C4-2B (cell line): ENCODE data around the gene ACVR1B.

Experiments used
- ZFX ChIP-seq: fragments of 450-650 bp; IDR thresholded peaks from 2 replicates; pipeline ENCODE4 v1.6.1; 2017
- TF ChIP-seq, protein P1 (sequence below): fragments of 450-650 bp; conservative IDR thresholded peaks from 2 replicates; pipeline ENCODE4 v1.5.1; 2017; ENCODE audit warnings: mild to moderate bottlenecking

DNA sequence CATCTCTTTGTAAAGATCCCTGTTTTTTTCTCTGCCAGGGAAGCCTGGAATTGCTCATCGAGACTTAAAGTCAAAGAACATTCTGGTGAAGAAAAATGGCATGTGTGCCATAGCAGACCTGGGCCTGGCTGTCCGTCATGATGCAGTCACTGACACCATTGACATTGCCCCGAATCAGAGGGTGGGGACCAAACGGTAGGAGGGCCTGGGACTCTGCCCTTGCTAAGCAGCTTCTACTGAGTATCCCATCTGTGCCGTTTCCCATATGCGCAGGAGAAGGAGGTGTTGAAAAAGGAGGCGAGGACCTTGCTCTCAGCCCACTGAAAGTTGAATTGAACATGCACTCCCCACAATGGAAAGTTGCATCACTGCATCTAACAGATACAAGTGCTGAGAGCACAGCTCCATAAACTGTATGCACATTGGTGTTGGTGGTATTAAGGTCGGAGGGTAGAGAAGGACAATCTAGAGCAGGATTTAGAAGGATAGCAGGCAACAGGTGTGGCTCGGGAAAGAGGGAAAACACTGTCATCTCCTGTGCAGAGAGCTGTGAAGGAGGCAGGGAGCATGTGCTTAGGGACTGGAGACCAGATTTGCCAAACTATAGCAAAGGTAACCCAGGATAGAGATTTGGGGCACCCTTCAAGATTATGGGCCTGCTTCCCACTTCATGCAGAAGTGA lies 33.8 kb downstream of the ACVR1B start:
- TF ChIP-seq, protein P1, sequence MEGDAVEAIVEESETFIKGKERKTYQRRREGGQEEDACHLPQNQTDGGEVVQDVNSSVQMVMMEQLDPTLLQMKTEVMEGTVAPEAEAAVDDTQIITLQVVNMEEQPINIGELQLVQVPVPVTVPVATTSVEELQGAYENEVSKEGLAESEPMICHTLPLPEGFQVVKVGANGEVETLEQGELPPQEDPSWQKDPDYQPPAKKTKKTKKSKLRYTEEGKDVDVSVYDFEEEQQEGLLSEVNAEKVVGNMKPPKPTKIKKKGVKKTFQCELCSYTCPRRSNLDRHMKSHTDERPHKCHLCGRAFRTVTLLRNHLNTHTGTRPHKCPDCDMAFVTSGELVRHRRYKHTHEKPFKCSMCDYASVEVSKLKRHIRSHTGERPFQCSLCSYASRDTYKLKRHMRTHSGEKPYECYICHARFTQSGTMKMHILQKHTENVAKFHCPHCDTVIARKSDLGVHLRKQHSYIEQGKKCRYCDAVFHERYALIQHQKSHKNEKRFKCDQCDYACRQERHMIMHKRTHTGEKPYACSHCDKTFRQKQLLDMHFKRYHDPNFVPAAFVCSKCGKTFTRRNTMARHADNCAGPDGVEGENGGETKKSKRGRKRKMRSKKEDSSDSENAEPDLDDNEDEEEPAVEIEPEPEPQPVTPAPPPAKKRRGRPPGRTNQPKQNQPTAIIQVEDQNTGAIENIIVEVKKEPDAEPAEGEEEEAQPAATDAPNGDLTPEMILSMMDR, result no peak
- no peak for TF ChIP-seq ZFX
